OCI-LY1 (cell line): ENCODE measurements around the gene GIMD1.

Source experiments
- H2AFZ ChIP-seq: fragments of 200-600 bp; sonication (generic), shearing (Covaris generic); 2 replicates; pipeline ENCODE4 v1.6.0; 2014; ENCODE audit warnings: antibody characterized with exemption, mild to moderate bottlenecking, low read length
- H3F3A ChIP-seq: fragments of 200-600 bp; sonication (generic), shearing (Covaris generic); 2 replicates; pipeline ENCODE4 v1.6.0; 2014; ENCODE audit warnings: mild to moderate bottlenecking, antibody characterized with exemption, low read length, moderate library complexity; ENCODE audit not compliant: insufficient read depth
- H3K27ac ChIP-seq: fragments of 200-600 bp; sonication (generic); 2 replicates; pipeline ENCODE4 v1.5.1; 2014; ENCODE audit warnings: low read length, mixed run types, mild to moderate bottlenecking, low read depth; ENCODE audit not compliant: poor library complexity, severe bottlenecking
- H3K27me3 ChIP-seq: fragments of 200-600 bp; sonication (generic); 2 replicates; pipeline ENCODE4 v1.6.0; 2014; ENCODE audit warnings: antibody characterized with exemption, mild to moderate bottlenecking, low read length, moderate library complexity; ENCODE audit not compliant: insufficient read depth
- H3K36me3 ChIP-seq: fragments of 200-600 bp; sonication (generic); 2 replicates; pipeline ENCODE4 v1.6.1; 2014; ENCODE audit warnings: mild to moderate bottlenecking, antibody characterized with exemption, low read length, moderate library complexity, mixed read lengths; ENCODE audit not compliant: insufficient read depth
- H3K4me1 ChIP-seq: fragments of 200-600 bp; sonication (generic); 2 replicates; pipeline ENCODE4 v1.5.1; 2014; ENCODE audit warnings: mild to moderate bottlenecking, low read length, moderate library complexity; ENCODE audit not compliant: insufficient read depth, severe bottlenecking
- H3K4me2 ChIP-seq: fragments of 200-600 bp; sonication (generic), shearing (Covaris generic); 2 replicates; pipeline ENCODE4 v1.6.1; 2014; ENCODE audit warnings: low read length
- H3K4me3 ChIP-seq: fragments of 200-600 bp; sonication (generic); 2 replicates; pipeline ENCODE4 v1.5.1; 2014; ENCODE audit warnings: low read length, low read depth, mild to moderate bottlenecking, mixed read lengths; ENCODE audit not compliant: poor library complexity, severe bottlenecking
- H3K79me2 ChIP-seq: fragments of 200-600 bp; shearing (Covaris generic); 2 replicates; pipeline ENCODE4 v1.6.1; 2016; ENCODE audit warnings: mixed run types, low read length, mixed read lengths; ENCODE audit not compliant: insufficient read depth
- H3K9ac ChIP-seq: fragments of 200-600 bp; sonication (generic), shearing (Covaris generic); 2 replicates; pipeline ENCODE4 v1.6.1; 2014; ENCODE audit warnings: mild to moderate bottlenecking, low read length, mixed read lengths
- H3K9me2 ChIP-seq: fragments of 200-600 bp; sonication (generic), shearing (Covaris generic); 2 replicates; pipeline ENCODE4 v1.6.1; 2014; ENCODE audit warnings: low read depth, mild to moderate bottlenecking, low read length, mixed read lengths
- H3K9me3 ChIP-seq: fragments of 200-600 bp; shearing (Covaris generic); 2 replicates; pipeline ENCODE4 v1.6.1; 2014; ENCODE audit warnings: low read length, mixed read lengths
- H4K20me1 ChIP-seq: fragments of 200-600 bp; sonication (generic), shearing (Covaris generic); 2 replicates; pipeline ENCODE4 v1.6.0; 2016; ENCODE audit warnings: mild to moderate bottlenecking, low read length; ENCODE audit not compliant: insufficient read depth
- CTCF ChIP-seq: fragments of 200-600 bp; sonication (generic), shearing (Covaris generic); IDR thresholded peaks from 2 replicates; pipeline ENCODE4 v1.5.1; 2017; ENCODE audit warnings: mild to moderate bottlenecking, antibody characterized with exemption, low read length, moderate library complexity, mixed read lengths
- EZH2 ChIP-seq: fragments of 200-600 bp; sonication (generic), shearing (Covaris generic); IDR thresholded peaks from 2 replicates; pipeline ENCODE4 v1.8.0; 2017; ENCODE audit warnings: borderline replicate concordance, mixed run types, mild to moderate bottlenecking, antibody characterized with exemption, low read length, moderate library complexity, mixed read lengths

The GIMD1 gene

GRCh38 chr4:106318511-106318910, 50.1 kb downstream of the GIMD1 start:
- no peak overlapping the region for H2AFZ ChIP-seq
- no peak overlapping the region for H3K4me3 ChIP-seq

GRCh38 chr4:106317815-106318214, 50.8 kb downstream of the GIMD1 start:
- no peak overlapping the region for H2AFZ ChIP-seq
- TF ChIP-seq CTCF (no peak), EZH2 (no peak)
- H3K4me2 ChIP-seq = peak overlapping the region; percentile 86
- H3K4me3 ChIP-seq = peak overlapping the region; percentile 88
- H3F3A ChIP-seq = no peaks in the 10 kb centered on the region; the same call in 1 of the 2 replicates
- no peaks in the 10 kb centered on the region for H3K9me2 ChIP-seq
- peaks cover 50% of the 10 kb centered on the region for H3K79me2 ChIP-seq
- H3K9me3 ChIP-seq = no peaks in the 10 kb centered on the region
- H3K27me3 ChIP-seq = no peaks in the 10 kb centered on the region
- no peak overlapping the region for H3K27ac ChIP-seq
- no peaks in the 10 kb centered on the region for H4K20me1 ChIP-seq
- H3K9ac ChIP-seq = peak overlapping the region; percentile 91; the same call in 1 of the 2 replicates
- peaks cover 15% of the 10 kb centered on the region for H3K36me3 ChIP-seq
- H3K4me1 ChIP-seq = peaks cover 30% of the 10 kb centered on the region

More at GRCh38 chr4:106318511-106318910, 50.1 kb downstream of the GIMD1 start:
- Histone ChIP-seq H3K27me3 (no peaks in the 10 kb centered on the region), H3K4me2 (no peak overlapping the region), H3K9me2 (no peaks in the 10 kb centered on the region), H3F3A (no peaks in the 10 kb centered on the region; the same call in 1 of the 2 replicates), H3K9me3 (no peaks in the 10 kb centered on the region), H3K79me2 (peaks cover 54% of the 10 kb centered on the region), H3K27ac (no peak overlapping the region), H4K20me1 (no peaks in the 10 kb centered on the region), H3K36me3 (peaks cover 19% of the 10 kb centered on the region), H3K4me1 (peaks cover 30% of the 10 kb centered on the region), H3K9ac (no peak overlapping the region)
- TF ChIP-seq CTCF (no peak), EZH2 (no peak)

- Histone ChIP-seq H3K36me3 (peaks cover 15% of the 10 kb centered on the region), H3K27me3 (no peaks in the 10 kb centered on the region), H4K20me1 (no peaks in the 10 kb centered on the region), H3K9me2 (no peaks in the 10 kb centered on the region), H2AFZ (peak overlapping the region; percentile 8; the same call in 1 of the 2 replicates), H3K4me3 (peak overlapping the region; percentile 88), H3K4me2 (peak overlapping the region; percentile 86), H3K9ac (peak overlapping the region; percentile 91), H3K9me3 (no peaks in the 10 kb centered on the region), H3K4me1 (peaks cover 30% of the 10 kb centered on the region), H3K27ac (peak overlapping the region; percentile 71), H3F3A (no peaks in the 10 kb centered on the region; the same call in 1 of the 2 replicates), H3K79me2 (peaks cover 49% of the 10 kb centered on the region)
- TF ChIP-seq CTCF (no peak), EZH2 (no peak)
Measured at GRCh38 chr4:106316773-106317409, 51.7 kb downstream of the GIMD1 start.
